A549 treated with CORT108297 at 1 μM for 4 hours (cell line): ENCODE results near the gene LIPC. TPM values are rescaled to one million over a fixed set of nuclear protein-coding genes. Genes with fewer than 3 reads are reported as not detected.

ENCODE experiments used
- total RNA-seq: library from RNA; stranded (reverse); fragments of 200-300 nt; extraction: Qiagen RNA extraction; gene quantifications from 5 replicates; pipeline ENCODE4 v1.2.3, GENCODE V29; 2022

Gene LIPC
- 0.07 to 0.11 TPM (median 0.09 TPM) in 3 of 5 replicates, not detected in the others for total RNA-seq

GRCh38 chr15:58431221-58432149 is at the start of gene LIPC:
Gene LIPC, plus strand, starts transcription at chr15:58431991. Its CDS starts 42 bp downstream, at chr15:58432033.

